Coronary artery (tissue), 2 donors: Measurements from ENCODE around the gene ZNG1B.
"Not testable (repeated sequence)": the region's sequence is repeated elsewhere in the genome, so short reads cannot be mapped to it uniquely, and the experiment has no call there.

Experiments
- DNase-seq: peaks from one replicate; pipeline ENCODE4 v3.0.0-alpha.2; 2017; ENCODE audit warnings: low spot score
- H3K27ac ChIP-seq, 2 donors: fragments of 200-600 bp; sonication (generic); one replicate each; pipeline ENCODE4 v1.5.1; 2016 to 2019
- H3K4me3 ChIP-seq: fragments of 200-600 bp; sonication (generic); 2 replicates; pipeline ENCODE4 v1.5.1; 2016; ENCODE audit warnings: mild to moderate bottlenecking, moderate library complexity

The ZNG1B gene

GRCh38 chr2:113527350-113528045 is 90.0 kb downstream of the ZNG1B start:
- not testable (repeated sequence) for H3K4me3 ChIP-seq, H3K27ac ChIP-seq, DNase-seq

DNA sequence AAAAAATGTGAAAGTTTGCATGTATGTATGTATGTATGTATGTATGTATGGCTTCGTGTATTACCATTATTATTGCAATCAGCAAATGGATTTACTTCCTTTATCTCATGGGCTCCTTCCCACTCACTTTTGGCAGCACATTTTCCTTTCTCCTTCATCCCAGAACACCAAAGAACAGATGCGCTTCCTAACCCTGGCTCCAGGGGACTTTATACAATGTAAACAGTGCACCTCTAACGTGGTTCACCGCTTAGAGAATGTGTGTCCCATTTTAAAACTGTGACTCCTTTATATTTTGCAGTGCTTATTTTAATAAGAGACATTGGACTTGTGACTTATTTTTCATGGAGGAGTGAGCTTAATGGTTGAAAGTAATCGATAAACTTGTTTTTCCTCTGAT is 90.6 kb downstream of the ZNG1B start:
- not testable (repeated sequence) for DNase-seq, H3K4me3 ChIP-seq

GRCh38 chr2:113528904-113529303 is 91.4 kb downstream of the ZNG1B start:
- H3K4me3 ChIP-seq, H3K27ac ChIP-seq, DNase-seq: not testable (repeated sequence)

More for the DNA sequence above, 90.6 kb downstream of the ZNG1B start:
- not testable (repeated sequence) for H3K27ac ChIP-seq

DNA sequence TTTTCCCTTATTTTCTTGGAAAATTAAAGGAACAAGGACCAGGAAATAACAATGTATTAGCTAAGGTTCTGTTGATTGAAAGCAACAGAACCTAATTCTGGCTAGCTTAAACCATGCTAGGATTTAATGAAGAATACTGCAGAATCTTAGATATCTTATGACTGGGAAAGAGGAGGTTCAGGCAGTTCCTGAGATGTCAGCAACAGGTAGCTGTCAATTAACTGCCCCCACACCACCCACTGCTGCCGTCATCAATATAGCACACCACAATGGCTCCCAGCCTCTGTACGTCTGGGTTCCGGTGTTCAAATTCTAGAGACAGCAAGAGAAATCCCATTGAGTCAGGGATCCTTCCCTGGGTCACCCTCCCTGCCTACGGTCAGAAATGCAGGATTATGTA is 95.5 kb downstream of the ZNG1B start:
- H3K27ac ChIP-seq, DNase-seq, H3K4me3 ChIP-seq: not testable (repeated sequence)

DNA sequence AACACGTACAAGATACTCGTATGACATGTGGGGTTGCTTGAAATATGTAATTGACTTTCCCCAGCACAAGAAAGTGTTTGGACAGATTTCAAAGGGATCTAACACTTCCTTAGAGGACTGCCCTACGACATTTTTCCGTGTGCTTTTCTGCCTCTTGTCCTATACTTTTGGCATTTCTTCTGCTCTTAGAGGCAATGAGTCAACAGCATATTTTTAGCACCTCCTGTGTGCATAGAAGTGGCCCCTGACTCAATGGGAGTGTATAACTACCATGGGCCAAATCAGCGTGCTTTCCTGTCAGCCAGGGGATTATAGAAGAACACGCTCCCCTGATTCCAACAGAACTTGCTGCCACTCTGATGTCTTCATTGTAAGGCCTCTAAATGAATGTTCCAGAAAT is 99.1 kb downstream of the ZNG1B start:
- not testable (repeated sequence) for H3K27ac ChIP-seq, H3K4me3 ChIP-seq, DNase-seq

- not testable (repeated sequence) for H3K4me3 ChIP-seq, DNase-seq, H3K27ac ChIP-seq
Measured at GRCh38 chr2:113540834-113541203, 103.3 kb downstream of the ZNG1B start.

DNA sequence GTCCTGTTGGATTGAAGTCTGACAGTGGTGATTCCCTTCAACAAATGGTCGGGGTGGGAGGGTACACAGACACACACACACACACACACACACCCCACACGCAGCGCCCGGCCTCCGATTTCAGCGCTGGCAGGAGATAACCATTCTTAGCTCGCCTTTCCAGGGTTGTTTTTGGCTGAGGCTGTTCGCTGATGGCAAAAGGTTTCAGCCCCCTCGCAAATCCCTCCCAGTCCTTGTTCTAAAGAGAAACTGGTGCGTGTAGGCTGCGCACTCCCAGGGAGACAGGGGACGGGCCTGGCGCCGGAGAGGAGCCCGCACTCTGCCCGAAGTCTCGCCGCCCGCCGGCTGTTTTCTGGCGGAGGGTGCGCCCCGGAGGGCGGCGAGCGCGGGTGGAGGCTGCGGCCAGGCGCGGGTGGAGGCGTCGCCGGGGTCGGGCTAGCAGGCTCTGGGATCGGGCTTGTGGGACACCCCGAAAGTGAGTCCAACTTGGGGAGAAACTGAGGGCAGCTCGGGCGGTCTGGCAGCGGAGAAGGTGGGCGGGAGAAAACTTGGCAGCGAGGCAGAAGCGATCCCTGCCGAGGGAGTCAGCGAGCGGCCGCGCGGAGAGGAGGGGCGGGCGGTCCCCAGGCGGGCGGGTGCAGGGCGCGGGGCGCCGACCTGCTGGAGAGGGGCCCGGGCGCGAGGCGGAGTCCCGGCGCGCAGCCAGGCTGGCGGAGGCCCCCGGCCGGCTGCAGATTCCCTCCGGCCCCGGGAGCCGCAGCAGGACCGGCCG is 103.9 kb downstream of the ZNG1B start:
- H3K4me3 ChIP-seq: peak overlapping the region; percentile 77
- H3K27ac ChIP-seq: peak overlapping the region; percentile 57 to 79
- peak; percentile 73 for DNase-seq

DNA sequence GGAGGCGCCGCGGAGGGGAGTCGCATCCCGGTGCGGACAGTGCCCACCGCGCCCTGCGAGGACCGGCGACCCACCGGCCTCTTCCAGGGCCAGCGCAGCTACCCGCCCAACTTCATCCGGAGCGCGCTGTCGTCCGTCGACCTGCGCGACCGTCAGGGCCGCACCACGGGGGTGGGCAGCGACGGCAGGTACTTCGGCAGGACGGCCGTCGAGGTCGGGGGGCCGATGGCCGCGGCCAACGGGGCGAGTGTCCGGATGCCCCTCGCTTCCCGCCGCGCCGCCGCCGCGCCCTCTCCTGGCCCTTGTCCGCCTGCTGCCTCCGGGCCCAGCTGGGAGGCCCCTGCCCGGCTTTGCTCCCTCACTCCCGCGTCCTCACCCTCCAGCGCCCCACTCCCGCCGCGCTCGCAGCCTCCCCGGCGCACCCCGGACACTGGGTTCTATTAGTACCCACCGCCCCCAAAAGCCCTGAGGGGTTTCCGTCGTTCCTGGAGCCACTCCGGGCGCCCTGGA is 104.5 kb downstream of the ZNG1B start:
- Histone ChIP-seq H3K27ac (peak overlapping the region in 1 of 2 donors; percentile 79), H3K4me3 (peak overlapping the region; percentile 77)
- not testable (repeated sequence) for DNase-seq

- H3K4me3 ChIP-seq: peak overlapping the region; percentile 77
- not testable (repeated sequence) for DNase-seq, H3K27ac ChIP-seq
Measured at GRCh38 chr2:113542529-113542928, 105.0 kb downstream of the ZNG1B start.
